GM12873 (cell line): ENCODE data around the gene BIRC6.

Experiments used
- CTCF ChIP-seq: IDR thresholded peaks from 2 replicates; pipeline ENCODE4 v1.5.1; 2012; ENCODE audit warnings: low read depth, mild to moderate bottlenecking, moderate library complexity, low read length, control low read depth; ENCODE audit not compliant: insufficient read depth; ENCODE audit errors: missing control alignments

Gene BIRC6

GRCh38 chr2:32402091-32402490 lies 45.3 kb downstream of the BIRC6 start:
- TF ChIP-seq CTCF, result no peak

GRCh38 chr2:32403782-32404181 lies 47.0 kb downstream of the BIRC6 start:
- TF ChIP-seq CTCF, result no peak

- no peak for TF ChIP-seq CTCF
Measured at GRCh38 chr2:32404691-32405090, 47.9 kb downstream of the BIRC6 start.

- TF ChIP-seq CTCF, result no peak
Measured at GRCh38 chr2:32416519-32416918, 59.7 kb downstream of the BIRC6 start.

GRCh38 chr2:32417659-32418058 lies 60.8 kb downstream of the BIRC6 start:
- no peak for TF ChIP-seq CTCF

- no peak for TF ChIP-seq CTCF
Measured at GRCh38 chr2:32418778-32419177, 62.0 kb downstream of the BIRC6 start.

- no peak for TF ChIP-seq CTCF
Measured at GRCh38 chr2:32422133-32422532, 65.3 kb downstream of the BIRC6 start.
